Neural cell (in vitro differentiated cells): ENCODE results near the gene DCN. TPM values are rescaled to one million over a fixed set of nuclear protein-coding genes. Genes with fewer than 3 reads are reported as not detected.

Source experiments
- H2AFZ ChIP-seq: fragments of 200-600, 300-800 bp; sonication (generic), shearing (Covaris generic); 2 replicates; pipeline ENCODE4 v1.6.0; 2014; ENCODE audit warnings: low read depth, mild to moderate bottlenecking, antibody characterized with exemption, low read length, moderate library complexity
- H3F3A ChIP-seq: fragments of 200-600 bp; shearing (Covaris generic); 2 replicates; pipeline ENCODE4 v1.6.1; 2016; ENCODE audit warnings: mild to moderate bottlenecking, moderate library complexity, mixed read lengths, antibody characterized with exemption, low read length; ENCODE audit not compliant: insufficient read depth, poor library complexity, severe bottlenecking
- H3K27ac ChIP-seq: fragments of 200-600, 300-800 bp; sonication (generic), shearing (Covaris generic); 2 replicates; pipeline ENCODE4 v1.5.1; 2014; ENCODE audit warnings: mild to moderate bottlenecking, low read length, moderate library complexity
- H3K27me3 ChIP-seq: fragments of 300-800, 200-600 bp; sonication (generic), shearing (Covaris generic); 2 replicates; pipeline ENCODE4 v1.6.0; 2014; ENCODE audit warnings: mild to moderate bottlenecking, low read depth, low read length, moderate library complexity; ENCODE audit not compliant: insufficient read depth
- H3K36me3 ChIP-seq: fragments of 300-800, 200-600 bp; sonication (generic), shearing (Covaris generic); 2 replicates; pipeline ENCODE4 v1.5.1; 2014; ENCODE audit warnings: mild to moderate bottlenecking, antibody characterized with exemption, low read length, moderate library complexity; ENCODE audit not compliant: insufficient read depth
- H3K4me2 ChIP-seq: fragments of 300-800, 200-600 bp; sonication (generic), shearing (Covaris generic); 2 replicates; pipeline ENCODE4 v1.6.0; 2014; ENCODE audit warnings: mild to moderate bottlenecking, low read length
- H3K4me3 ChIP-seq: fragments of 300-800, 200-600 bp; sonication (generic), shearing (Covaris generic); 2 replicates; pipeline ENCODE4 v1.5.1; 2014; ENCODE audit warnings: mild to moderate bottlenecking, low read length, moderate library complexity
- H3K79me2 ChIP-seq: fragments of 200-600 bp; shearing (Covaris generic); replicated peaks from 2 replicates; pipeline ENCODE4 v1.6.0; 2014; ENCODE audit warnings: mild to moderate bottlenecking, low read length, moderate library complexity; ENCODE audit not compliant: insufficient read depth
- H3K9ac ChIP-seq: fragments of 300-800, 200-600 bp; sonication (generic), shearing (Covaris generic); 2 replicates; pipeline ENCODE4 v1.6.1; 2016; ENCODE audit warnings: mild to moderate bottlenecking, low read length, mixed read lengths
- H3K9me2 ChIP-seq: fragments of 200-600 bp; shearing (Covaris generic); 2 replicates; pipeline ENCODE4 v1.6.1; 2016; ENCODE audit warnings: mild to moderate bottlenecking, low read length, mixed read lengths; ENCODE audit not compliant: insufficient read depth
- H3K9me3 ChIP-seq: fragments of 200-600, 300-800 bp; sonication (generic), shearing (Covaris generic); 2 replicates; pipeline ENCODE4 v1.6.1; 2016; ENCODE audit warnings: mild to moderate bottlenecking, mixed run types, low read length, moderate library complexity, mixed read lengths
- H4K20me1 ChIP-seq: fragments of 200-600 bp; shearing (Covaris generic); 2 replicates; pipeline ENCODE4 v1.6.1; 2016; ENCODE audit warnings: mild to moderate bottlenecking, mixed run types; ENCODE audit not compliant: insufficient read depth
- EP300 ChIP-seq: fragments of 450-650 bp; conservative IDR thresholded peaks from 2 replicates; pipeline ENCODE4 v1.6.1; 2014; ENCODE audit warnings: antibody characterized with exemption, mild to moderate bottlenecking, moderate library complexity; ENCODE audit not compliant: poor library complexity, severe bottlenecking
- EZH2 ChIP-seq: fragments of 200-600, 300-800 bp; shearing (Covaris generic), sonication (generic); IDR thresholded peaks from 2 replicates; pipeline ENCODE4 v1.6.1; 2014; ENCODE audit warnings: antibody characterized with exemption, low read length, borderline replicate concordance, mild to moderate bottlenecking; ENCODE audit not compliant: insufficient read depth, poor library complexity, severe bottlenecking
- MXI1 ChIP-seq: fragments of 450-650 bp; conservative IDR thresholded peaks from 2 replicates; pipeline ENCODE4 v1.6.1; 2014; ENCODE audit warnings: antibody characterized with exemption, mild to moderate bottlenecking; ENCODE audit not compliant: poor library complexity, severe bottlenecking
- POLR2AphosphoS5 ChIP-seq: IDR thresholded peaks from 2 replicates; pipeline ENCODE4 v1.6.1; 2012
- RAD21 ChIP-seq: fragments of 450-650 bp; conservative IDR thresholded peaks from 2 replicates; pipeline ENCODE4 v1.6.1; 2014; ENCODE audit warnings: antibody characterized with exemption, mild to moderate bottlenecking, moderate library complexity
- REST ChIP-seq: IDR thresholded peaks from 2 replicates; pipeline ENCODE4 v1.6.1; 2012; ENCODE audit warnings: borderline replicate concordance
- SMC3 ChIP-seq: fragments of 450-650 bp; conservative IDR thresholded peaks from 2 replicates; pipeline ENCODE4 v1.6.1; 2014; ENCODE audit warnings: antibody characterized with exemption, mild to moderate bottlenecking, moderate library complexity; ENCODE audit not compliant: poor library complexity
- TAF1 ChIP-seq: IDR thresholded peaks from 2 replicates; pipeline ENCODE4 v1.6.1; 2012; ENCODE audit warnings: low read depth
- polyA plus RNA-seq: library from polyadenylated mRNA; depleted of rRNA; stranded (reverse); fragments of >200 nt; gene quantifications from 2 replicates; pipeline ENCODE4 v1.2.3, GENCODE V29; 2014
- TF ChIP-seq, protein P1 (sequence below): fragments of 450-650 bp; IDR thresholded peaks from 2 replicates; pipeline ENCODE4 v1.5.1; 2014; ENCODE audit warnings: antibody characterized with exemption, mild to moderate bottlenecking, moderate library complexity; ENCODE audit not compliant: poor library complexity, severe bottlenecking

The DCN gene
- polyA plus RNA-seq, 1 donor from 2014 or later = not detected

DNA sequence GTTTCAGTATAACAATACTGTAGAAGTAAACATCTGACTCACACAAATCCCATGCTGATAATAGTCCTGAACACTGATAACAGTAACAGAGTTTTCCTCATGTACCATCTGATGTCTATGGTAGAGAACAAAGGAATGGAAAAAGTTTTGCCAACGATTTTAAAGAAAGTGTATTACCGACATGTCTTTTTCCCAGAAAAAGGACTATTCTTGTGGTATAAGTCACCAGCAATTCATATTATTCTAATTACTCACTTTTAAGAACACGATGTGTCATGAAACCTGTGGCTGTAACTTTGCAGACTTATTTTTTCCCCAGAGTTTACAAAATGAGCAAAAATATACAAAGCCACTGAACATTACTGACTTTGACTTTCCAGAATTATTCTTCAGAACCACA is 40.1 kb upstream of the DCN start:
- H3K36me3 ChIP-seq = no peaks in the 10 kb centered on the region

DNA sequence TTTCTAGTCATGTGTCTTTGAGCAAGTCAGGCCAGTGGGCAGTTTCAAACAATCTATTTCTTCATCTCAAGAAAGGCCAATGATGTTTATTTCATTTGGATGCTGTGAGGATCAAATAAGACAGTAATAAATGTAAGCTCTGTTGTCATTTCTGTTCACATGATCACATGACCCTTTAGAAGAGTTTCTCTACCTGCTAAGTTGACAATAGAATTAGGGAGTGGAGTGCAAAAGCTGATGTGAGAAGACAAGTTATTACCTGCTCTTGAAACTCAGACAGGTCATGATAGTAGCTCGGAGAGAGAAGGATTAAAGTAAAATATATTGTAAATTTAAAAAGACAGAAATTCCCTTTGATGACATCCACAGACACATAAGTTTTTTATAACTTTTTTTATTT is 37.3 kb upstream of the DCN start:
- no peaks in the 10 kb centered on the region for H3K36me3 ChIP-seq
- no peak overlapping the region for H2AFZ ChIP-seq
- no peak overlapping the region for H3K4me3 ChIP-seq
- H3K27ac ChIP-seq = no peak overlapping the region
- H4K20me1 ChIP-seq = no peaks in the 10 kb centered on the region
- H3K9me3 ChIP-seq = no peaks in the 10 kb centered on the region
- H3K27me3 ChIP-seq = no peaks in the 10 kb centered on the region
- H3K4me2 ChIP-seq = no peak overlapping the region
- no peak overlapping the region for H3K9ac ChIP-seq
- H3K79me2 ChIP-seq = no peaks in the 10 kb centered on the region
- no peaks in the 10 kb centered on the region for H3K9me2 ChIP-seq
- H3F3A ChIP-seq = no peaks in the 10 kb centered on the region
- no peak for TF ChIP-seq TAF1
- TF ChIP-seq MXI1 = no peak
- no peak for TF ChIP-seq RAD21
- no peak for TF ChIP-seq POLR2AphosphoS5
- no peak for TF ChIP-seq EZH2
- TF ChIP-seq EP300 = no peak
- TF ChIP-seq SMC3 = no peak
- no peak for TF ChIP-seq REST

More for the DNA sequence above, 40.1 kb upstream of the DCN start:
- no peak overlapping the region for H3K4me3 ChIP-seq
- H3K4me2 ChIP-seq = no peak overlapping the region
- no peaks in the 10 kb centered on the region for H3K9me2 ChIP-seq
- no peaks in the 10 kb centered on the region for H3F3A ChIP-seq
- no peak overlapping the region for H3K27ac ChIP-seq
- no peaks in the 10 kb centered on the region for H3K9me3 ChIP-seq
- no peak overlapping the region for H3K9ac ChIP-seq
- TF ChIP-seq SMC3 = no peak
- no peak for TF ChIP-seq POLR2AphosphoS5
- no peak for TF ChIP-seq REST
- TF ChIP-seq EZH2 = no peak
- no peak for TF ChIP-seq EP300
- TF ChIP-seq, protein P1, sequence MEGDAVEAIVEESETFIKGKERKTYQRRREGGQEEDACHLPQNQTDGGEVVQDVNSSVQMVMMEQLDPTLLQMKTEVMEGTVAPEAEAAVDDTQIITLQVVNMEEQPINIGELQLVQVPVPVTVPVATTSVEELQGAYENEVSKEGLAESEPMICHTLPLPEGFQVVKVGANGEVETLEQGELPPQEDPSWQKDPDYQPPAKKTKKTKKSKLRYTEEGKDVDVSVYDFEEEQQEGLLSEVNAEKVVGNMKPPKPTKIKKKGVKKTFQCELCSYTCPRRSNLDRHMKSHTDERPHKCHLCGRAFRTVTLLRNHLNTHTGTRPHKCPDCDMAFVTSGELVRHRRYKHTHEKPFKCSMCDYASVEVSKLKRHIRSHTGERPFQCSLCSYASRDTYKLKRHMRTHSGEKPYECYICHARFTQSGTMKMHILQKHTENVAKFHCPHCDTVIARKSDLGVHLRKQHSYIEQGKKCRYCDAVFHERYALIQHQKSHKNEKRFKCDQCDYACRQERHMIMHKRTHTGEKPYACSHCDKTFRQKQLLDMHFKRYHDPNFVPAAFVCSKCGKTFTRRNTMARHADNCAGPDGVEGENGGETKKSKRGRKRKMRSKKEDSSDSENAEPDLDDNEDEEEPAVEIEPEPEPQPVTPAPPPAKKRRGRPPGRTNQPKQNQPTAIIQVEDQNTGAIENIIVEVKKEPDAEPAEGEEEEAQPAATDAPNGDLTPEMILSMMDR = no peak
- TF ChIP-seq MXI1 = no peak
- no peak for TF ChIP-seq TAF1
- no peak for TF ChIP-seq RAD21
- H3K27me3 ChIP-seq = no peaks in the 10 kb centered on the region
- no peaks in the 10 kb centered on the region for H3K79me2 ChIP-seq
- H2AFZ ChIP-seq = no peak overlapping the region
- H4K20me1 ChIP-seq = no peaks in the 10 kb centered on the region
